SK-N-SH (cell line): ENCODE data around the gene MCF2L.

Experiments used
- POLR2AphosphoS5 ChIP-seq: IDR thresholded peaks from 2 replicates; pipeline ENCODE4 v1.6.1; 2012; ENCODE audit warnings: low read depth, low read length
- TF ChIP-seq, protein P1 (sequence below): fragments of 200-600 bp; sonication (generic); IDR thresholded peaks from 2 replicates; pipeline ENCODE4 v1.6.1; 2017; ENCODE audit warnings: antibody characterized with exemption, mild to moderate bottlenecking, moderate library complexity

DNA sequence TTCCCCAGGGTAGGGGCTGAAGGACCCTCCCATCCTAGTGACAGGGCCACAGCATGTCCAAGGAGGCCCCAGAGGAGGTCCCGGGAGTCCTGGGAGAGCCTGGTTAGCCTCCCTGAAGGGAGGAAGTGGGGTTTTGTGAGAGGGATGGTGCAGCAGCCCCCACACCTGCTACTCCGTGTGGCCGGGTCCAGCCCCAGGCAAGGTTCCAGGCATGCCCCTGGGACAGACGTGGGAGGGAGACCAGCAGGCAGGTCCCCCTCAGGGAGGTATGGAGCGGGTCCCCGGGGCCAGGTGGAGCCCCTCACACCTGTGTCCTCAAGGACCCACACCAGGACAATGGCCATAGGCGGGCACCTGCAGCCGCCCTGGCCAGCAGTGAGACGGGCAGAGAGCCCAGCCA, 134.6 kb downstream of the MCF2L start:
- TF ChIP-seq, protein P1, sequence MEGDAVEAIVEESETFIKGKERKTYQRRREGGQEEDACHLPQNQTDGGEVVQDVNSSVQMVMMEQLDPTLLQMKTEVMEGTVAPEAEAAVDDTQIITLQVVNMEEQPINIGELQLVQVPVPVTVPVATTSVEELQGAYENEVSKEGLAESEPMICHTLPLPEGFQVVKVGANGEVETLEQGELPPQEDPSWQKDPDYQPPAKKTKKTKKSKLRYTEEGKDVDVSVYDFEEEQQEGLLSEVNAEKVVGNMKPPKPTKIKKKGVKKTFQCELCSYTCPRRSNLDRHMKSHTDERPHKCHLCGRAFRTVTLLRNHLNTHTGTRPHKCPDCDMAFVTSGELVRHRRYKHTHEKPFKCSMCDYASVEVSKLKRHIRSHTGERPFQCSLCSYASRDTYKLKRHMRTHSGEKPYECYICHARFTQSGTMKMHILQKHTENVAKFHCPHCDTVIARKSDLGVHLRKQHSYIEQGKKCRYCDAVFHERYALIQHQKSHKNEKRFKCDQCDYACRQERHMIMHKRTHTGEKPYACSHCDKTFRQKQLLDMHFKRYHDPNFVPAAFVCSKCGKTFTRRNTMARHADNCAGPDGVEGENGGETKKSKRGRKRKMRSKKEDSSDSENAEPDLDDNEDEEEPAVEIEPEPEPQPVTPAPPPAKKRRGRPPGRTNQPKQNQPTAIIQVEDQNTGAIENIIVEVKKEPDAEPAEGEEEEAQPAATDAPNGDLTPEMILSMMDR = no peak
- no peak for TF ChIP-seq POLR2AphosphoS5
